NAMALWA (cell line): ENCODE data around the gene MRPL55.

Experiments
- DNase-seq: peaks from one replicate; pipeline ENCODE4 v3.0.0-alpha.2; 2015; ENCODE audit warnings: low spot score

Gene MRPL55

DNA sequence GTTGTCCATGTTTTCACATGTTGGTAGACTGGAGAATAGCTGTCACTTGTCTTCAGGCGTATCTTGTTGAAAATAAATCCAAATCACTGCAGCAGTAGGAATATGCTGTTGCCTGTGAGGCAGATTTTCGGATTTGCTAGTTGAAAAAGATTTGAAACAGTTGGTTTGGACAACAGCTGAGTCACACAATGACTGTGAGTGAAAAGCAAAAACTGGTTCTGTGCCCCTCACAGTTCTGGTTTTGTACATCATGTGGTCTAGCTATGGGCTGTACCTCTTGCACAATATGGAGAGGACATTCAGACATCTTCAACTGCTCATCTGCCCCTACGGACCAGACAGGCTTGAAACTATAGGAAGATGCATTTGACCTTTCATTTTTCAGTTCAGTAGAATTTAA, 24.8 kb downstream of the MRPL55 start:
- DNase-seq, result no peak

- no peak for DNase-seq
Observed at GRCh38 chr1:228083871-228084278, 25.2 kb downstream of the MRPL55 start.

DNA sequence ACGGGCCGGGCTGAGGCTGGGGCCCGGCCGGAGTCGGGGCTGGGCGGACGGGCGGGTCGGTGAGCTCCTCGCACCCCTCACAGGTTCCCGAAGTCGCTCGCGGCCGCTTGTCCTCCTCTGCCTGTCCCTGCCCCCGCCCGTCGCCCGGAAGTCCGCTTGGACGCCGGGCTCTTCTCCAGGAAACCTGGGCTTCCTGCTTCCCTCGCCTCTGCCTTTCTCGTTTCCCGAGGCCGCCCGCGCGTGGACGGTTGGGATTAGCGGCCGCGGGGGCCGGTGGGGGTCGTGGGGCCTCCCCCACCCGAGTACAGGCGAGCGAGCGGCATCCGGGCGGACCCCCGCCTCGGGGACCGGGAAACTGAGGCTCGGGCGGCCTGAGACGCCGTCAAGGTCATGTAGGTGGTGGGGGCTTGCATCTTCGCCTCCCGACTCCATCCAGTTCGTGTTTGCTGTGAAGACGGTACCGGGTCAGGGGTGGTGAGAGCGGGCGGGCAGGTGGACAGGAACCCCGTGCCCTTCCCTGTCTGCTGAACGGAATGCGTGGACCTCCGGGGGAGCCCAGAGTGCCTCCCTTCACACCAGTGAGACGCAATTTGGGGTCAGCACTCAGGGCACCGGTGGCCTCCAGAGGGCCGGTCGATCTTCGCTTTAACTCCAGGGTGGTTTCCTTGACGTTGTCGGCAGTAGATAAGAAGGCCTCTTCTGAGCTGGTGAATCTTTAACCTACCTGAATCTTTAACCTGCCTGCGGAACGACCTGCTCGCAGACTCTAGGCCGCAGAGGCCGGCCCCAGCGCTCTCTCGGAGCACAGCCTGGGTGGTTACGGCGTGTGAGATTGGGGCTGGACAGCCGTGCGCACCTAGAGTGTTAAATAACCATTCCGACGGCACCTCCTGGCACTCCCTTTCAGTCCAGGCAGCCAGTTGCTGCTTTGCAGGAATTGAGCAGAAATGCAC, 25.9 kb downstream of the MRPL55 start:
- peak; percentile 42 for DNase-seq

DNA sequence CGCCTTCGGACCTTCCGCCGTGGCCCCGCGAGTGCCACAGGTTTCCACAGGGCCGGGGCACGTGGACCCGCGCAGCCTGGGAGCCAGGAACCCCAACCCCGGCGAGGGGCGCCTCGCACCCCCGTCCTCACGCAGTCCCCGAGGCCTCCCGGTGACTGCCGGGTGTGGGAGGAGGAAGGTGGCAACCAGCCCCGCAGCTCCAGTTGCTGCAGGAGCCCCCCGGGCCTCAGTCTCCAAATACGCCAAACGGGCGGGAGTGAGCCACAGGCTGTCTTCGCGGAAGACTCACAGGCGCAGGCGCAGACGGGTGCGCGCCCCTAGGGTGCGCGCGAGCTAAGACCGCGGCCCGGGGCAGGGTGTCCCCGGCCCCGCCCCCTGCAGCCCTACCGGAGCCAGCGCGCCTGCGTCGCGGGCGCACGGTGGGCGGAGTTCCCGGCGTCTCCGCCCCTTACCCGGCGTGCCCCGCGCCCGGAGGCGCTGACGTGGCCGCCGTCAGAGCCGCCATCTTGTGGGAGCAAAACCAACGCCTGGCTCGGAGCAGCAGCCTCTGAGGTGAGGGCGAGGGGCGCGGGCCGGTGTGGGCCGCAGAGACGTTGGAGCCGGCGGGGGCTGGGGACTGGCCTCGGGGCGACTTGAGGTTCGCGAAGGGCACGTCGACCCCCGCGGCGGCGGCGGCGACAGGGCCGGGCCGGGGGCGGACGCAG, 26.7 kb downstream of the MRPL55 start, which contains the start of gene ARF1:
Gene ARF1 (plus strand): TSS at position 495 of the 704 bp plus-strand sequence. CDS start 14,407 bp downstream, outside the sequence.
- peak; percentile 95 for DNase-seq

DNA sequence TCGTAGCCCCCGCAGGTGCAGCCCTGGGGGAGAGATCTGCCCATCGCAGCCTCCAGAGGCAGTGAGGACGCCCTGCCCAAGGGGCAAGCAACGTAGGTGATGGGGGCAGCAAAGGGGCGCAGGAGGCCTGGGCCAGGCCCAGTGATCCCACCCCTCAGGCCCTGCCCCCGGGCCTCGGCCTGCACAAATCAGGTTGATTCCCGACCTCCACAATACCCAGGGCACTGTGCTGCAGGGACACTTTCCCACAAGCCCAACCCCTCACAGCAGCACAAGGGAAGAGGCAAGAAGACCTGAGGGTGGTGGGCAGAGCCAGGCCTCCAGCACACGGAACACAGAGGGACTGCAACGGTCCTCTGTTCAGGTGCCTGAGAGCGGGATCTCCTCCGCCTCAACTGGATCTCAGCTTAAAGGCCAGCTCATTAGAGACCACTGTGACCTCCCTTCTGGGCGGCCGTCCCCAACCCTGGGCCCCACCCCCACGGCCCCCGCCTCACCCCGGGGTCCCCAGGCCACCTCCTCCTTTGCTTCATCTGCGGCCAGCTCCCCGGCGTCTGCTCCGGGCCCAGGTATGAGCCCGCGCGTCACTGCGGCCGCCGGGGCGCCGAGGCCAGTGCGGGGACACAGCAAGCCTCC, 27.4 kb downstream of the MRPL55 start:
- DNase-seq, result peak; percentile 41

- DNase-seq, result no peak
Observed at GRCh38 chr1:228081144-228081543, 28.0 kb downstream of the MRPL55 start.

GRCh38 chr1:228079601-228080263, 29.4 kb downstream of the MRPL55 start:
- DNase-seq, result no peak

- no peak for DNase-seq
Observed at GRCh38 chr1:228079013-228079412, 30.1 kb downstream of the MRPL55 start.

- DNase-seq, result no peak
Observed at GRCh38 chr1:228077565-228078330, 31.4 kb downstream of the MRPL55 start.

- DNase-seq, result no peak
Observed at GRCh38 chr1:228076796-228077430, 32.2 kb downstream of the MRPL55 start.

- no peak for DNase-seq
Observed at GRCh38 chr1:228075801-228076271, 33.3 kb downstream of the MRPL55 start.

- no peak for DNase-seq
Observed at GRCh38 chr1:228074954-228075730, 34.0 kb downstream of the MRPL55 start.

DNA sequence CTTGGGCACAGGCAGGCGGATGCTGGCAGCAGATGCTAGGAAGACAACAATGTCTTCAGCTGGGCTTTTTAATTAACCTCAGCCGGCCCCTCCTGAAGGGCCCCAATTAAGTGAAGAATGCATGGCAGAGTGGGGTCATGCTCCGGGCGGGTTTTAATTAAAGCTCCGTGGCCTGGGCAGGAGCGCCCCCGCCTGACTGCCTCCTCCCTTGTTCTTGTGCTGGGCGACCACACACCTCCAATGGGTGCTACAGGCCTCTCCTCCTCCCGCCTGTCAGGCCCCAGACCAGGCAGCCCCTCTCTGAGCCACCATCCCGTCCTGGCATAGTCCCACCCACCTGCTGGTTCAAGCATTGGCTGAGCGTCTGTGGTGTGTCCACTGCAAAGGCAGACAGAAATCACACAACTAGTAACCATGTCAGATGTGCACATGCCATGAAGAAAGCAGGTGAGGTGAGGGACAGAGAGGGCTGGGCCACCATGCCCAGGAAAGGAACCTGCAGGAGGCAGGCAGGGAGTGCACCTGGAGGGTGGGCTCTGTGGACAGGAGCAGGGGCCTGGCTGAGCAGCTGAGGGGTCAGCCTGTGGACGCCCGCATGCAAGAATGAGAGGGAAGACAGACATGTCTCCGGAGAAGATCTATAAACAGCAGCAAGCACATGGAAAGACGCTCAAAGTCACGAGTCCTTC, 35.1 kb downstream of the MRPL55 start:
- DNase-seq, result peak; percentile 39

DNA sequence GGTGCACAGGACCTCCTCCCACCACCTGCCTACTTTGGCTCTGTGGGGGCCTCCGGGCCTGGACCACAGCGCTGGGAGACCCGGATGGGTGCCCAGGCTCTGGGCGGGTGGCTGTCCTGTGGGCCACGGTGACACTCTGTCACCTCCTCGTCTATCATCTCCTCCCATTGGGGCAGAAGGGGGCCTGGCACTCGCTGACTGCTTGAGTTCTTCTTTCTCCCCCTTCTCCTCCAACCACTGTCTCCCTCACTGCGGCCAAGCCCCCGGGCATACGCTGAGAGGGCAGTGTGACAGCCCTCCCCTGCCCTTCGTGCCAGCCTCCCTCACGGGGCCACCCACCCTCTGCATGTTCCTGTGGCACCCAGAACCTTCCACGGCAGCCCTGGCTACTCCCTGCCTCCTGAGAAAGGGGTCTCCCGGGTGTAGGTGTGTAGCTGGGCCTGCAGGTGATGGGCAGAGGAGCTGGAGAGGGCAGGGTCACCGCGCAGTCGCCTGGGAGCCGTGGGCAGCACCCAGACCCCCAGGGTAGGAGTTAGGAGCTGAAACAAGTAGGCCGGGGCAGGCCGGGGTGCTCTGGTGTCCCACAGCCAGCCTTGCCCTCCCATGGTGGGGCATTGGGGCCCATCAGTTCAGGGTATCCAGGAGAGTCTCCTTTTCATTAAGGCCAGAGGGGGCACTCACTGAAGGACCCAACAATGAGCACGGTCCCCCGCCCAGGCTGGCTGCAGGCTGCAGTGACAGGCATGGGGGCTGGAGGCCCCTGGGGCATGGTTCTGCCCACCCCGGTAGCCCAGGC, 35.8 kb downstream of the MRPL55 start:
- DNase-seq, result no peak

- peak; percentile 40 for DNase-seq
Observed at GRCh38 chr1:228072658-228073043, 36.4 kb downstream of the MRPL55 start.

DNA sequence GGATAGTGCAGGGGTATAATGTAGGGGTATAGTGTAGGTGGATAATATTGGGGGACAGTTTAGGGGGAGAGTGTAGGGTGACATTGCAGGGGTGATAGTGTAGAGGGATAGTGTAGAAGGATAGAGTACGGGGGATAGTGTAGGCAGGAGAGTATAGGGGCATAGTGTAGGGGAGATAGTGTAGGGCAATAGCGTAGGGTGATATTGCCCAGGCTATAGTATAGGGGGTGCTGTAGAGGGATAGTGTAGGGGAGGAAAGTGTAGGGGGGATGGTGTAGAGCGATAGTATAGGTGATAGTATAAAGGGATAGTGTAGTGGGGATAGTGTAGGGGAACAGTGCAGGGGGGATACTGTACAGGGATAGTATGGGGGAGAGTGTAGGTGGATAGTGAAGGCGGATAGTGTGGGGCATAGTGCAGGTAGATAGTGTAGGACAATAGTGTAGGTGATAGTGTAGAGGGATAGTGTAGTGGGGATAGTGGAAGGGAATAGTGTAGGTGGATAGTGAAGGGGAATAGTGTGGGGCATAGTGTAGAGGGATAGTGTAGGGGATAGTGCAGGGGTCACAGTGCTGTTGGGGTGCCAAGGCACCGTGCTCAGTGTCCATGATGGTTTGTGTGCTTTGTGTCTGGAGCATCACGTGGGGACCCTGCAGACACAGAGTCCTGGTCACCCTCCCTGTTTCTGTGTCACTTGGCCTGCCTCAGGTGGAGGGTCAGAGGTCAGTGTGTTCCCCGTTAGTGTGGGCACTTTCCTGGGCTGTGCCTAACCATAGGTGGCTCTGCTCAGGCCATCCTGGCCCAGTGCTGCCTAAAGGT, 37.1 kb downstream of the MRPL55 start:
- DNase-seq, result no peak

DNA sequence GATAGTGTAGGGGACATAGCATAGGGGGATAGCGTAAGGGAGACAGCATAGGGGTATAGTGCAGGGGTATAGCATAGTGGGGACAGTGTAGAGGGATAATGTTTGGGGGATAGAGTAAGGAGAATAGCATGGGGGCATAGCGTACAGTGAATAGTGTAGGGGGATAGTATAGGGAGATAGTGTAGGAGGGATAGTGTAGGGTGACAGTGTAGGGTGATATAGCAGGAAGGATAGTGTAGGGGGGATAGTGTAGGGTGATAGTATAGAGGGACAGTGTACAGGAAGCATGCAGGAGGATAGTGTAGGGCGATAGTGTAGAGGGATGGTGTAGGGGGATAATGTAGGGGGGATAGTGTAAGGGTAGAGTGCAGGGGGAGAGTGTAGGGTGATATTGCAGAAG, 38.2 kb downstream of the MRPL55 start:
- no peak for DNase-seq
